IMR-90 (cell line): ENCODE data around the gene PPP3CA. TPM values are rescaled to one million over a fixed set of nuclear protein-coding genes. Genes with fewer than 3 reads are reported as not detected.

Experiments
- ATAC-seq: fragments of 200-7000 bp; cut with Tn5 transposase; 2 replicates; pipeline ENCODE4 v1.9.1; 2020; ENCODE audit warnings: low read depth, mild to moderate bottlenecking, moderate library complexity
- BruUV-seq: library from RNA; stranded (reverse); fragments of 400-500 nt; replicated peaks from 2 replicates; lab custom pipeline; 2021; lab: Mats Ljungman, UMichigan
- CTCF ChIA-PET: fragments of 300-600 bp; formaldehyde crosslinking; extraction: SDS; loops from one replicate; lab custom pipeline; 2021; ENCODE audit warnings: antibody characterized with exemption; lab: Yijun Ruan, JAX
- POLR2A ChIA-PET: fragments of 300-600 bp; sonication (Branson Sonifier 250); formaldehyde crosslinking; loops from one replicate; lab custom pipeline; 2022; ENCODE audit warnings: antibody characterized with exemption; ENCODE audit not compliant: unreplicated experiment; lab: Charles Lee
- DNase-seq: peaks from one replicate; pipeline ENCODE4 v3.0.0; 2013
- H2AFZ ChIP-seq: replicated peaks from 2 replicates; pipeline ENCODE3; 2013; ENCODE audit warnings: low read length, mild to moderate bottlenecking; ENCODE audit not compliant: poor library complexity
- H2AK5ac ChIP-seq: 2 replicates; pipeline ENCODE4 v1.6.1; 2013; ENCODE audit warnings: low read depth, low read length, inconsistent platforms
- H2AK9ac ChIP-seq: replicated peaks from 2 replicates; pipeline ENCODE3; 2013; ENCODE audit warnings: mild to moderate bottlenecking, low read depth, low read length, moderate library complexity; ENCODE audit not compliant: poor library complexity
- H2BK120ac ChIP-seq: 2 replicates; pipeline ENCODE4 v1.6.1; 2013; ENCODE audit warnings: low read depth, low read length, inconsistent platforms
- H2BK15ac ChIP-seq: 3 replicates; pipeline ENCODE4 v1.6.1; 2013; ENCODE audit warnings: low read depth, low read length, inconsistent platforms
- H2BK20ac ChIP-seq: 2 replicates; pipeline ENCODE4 v1.6.1; 2013; ENCODE audit warnings: low read depth, mild to moderate bottlenecking, inconsistent platforms, low read length, moderate library complexity
- H2BK5ac ChIP-seq: 2 replicates; pipeline ENCODE4 v1.6.1; 2013; ENCODE audit warnings: mild to moderate bottlenecking, low read depth, low read length, inconsistent platforms; ENCODE audit not compliant: poor library complexity, severe bottlenecking
- H3K14ac ChIP-seq: replicated peaks from 2 replicates; pipeline ENCODE4 v1.6.1; 2013; ENCODE audit warnings: low read depth, low read length, inconsistent platforms
- H3K18ac ChIP-seq: 2 replicates; pipeline ENCODE4 v1.6.1; 2013; ENCODE audit warnings: low read depth, low read length, control low read depth
- H3K23ac ChIP-seq: 2 replicates; pipeline ENCODE4 v1.6.1; 2013; ENCODE audit warnings: low read depth, low read length, inconsistent platforms
- H3K27ac ChIP-seq: 2 replicates; pipeline ENCODE4 v1.5.1; 2013; ENCODE audit warnings: mild to moderate bottlenecking, control low read depth, low read length; ENCODE audit not compliant: insufficient read depth
- H3K27me3 ChIP-seq: 2 replicates; pipeline ENCODE4 v1.6.1; 2013; ENCODE audit warnings: low read length; ENCODE audit not compliant: control insufficient read depth, insufficient read depth
- H3K36me3 ChIP-seq: 2 replicates; pipeline ENCODE4 v1.6.1; 2013; ENCODE audit warnings: low read length, mixed read lengths; ENCODE audit not compliant: control insufficient read depth, insufficient read depth
- H3K4ac ChIP-seq: 2 replicates; pipeline ENCODE4 v1.6.1; 2013; ENCODE audit warnings: low read depth, low read length, inconsistent platforms
- H3K4me1 ChIP-seq: 2 replicates; pipeline ENCODE4 v1.6.1; 2013; ENCODE audit warnings: low read length, mixed read lengths; ENCODE audit not compliant: control insufficient read depth, insufficient read depth
- H3K4me2 ChIP-seq: 2 replicates; pipeline ENCODE4 v1.6.1; 2013; ENCODE audit warnings: low read depth, mild to moderate bottlenecking, control low read depth, low read length, moderate library complexity
- H3K4me3 ChIP-seq: 2 replicates; pipeline ENCODE4 v1.5.1; 2013; ENCODE audit warnings: low read depth, mild to moderate bottlenecking, control low read depth, low read length, moderate library complexity; ENCODE audit not compliant: insufficient read depth
- H3K56ac ChIP-seq: 2 replicates; pipeline ENCODE4 v1.6.1; 2013; ENCODE audit warnings: low read length, inconsistent platforms; ENCODE audit not compliant: insufficient read depth; ENCODE audit errors: extremely low read depth
- H3K79me1 ChIP-seq, 2 experiments: 2 replicates each; pipeline ENCODE4 v1.6.1; 2013; ENCODE audit warnings: low read length in 2 of 2, inconsistent platforms in 1 of 2, low read depth in 1 of 2
- H3K9ac ChIP-seq: 2 replicates; pipeline ENCODE4 v1.6.1; 2013; ENCODE audit warnings: low read depth, low read length, control low read depth
- H3K9me1 ChIP-seq: 2 replicates; pipeline ENCODE4 v1.6.1; 2013; ENCODE audit warnings: low read length, inconsistent platforms; ENCODE audit not compliant: insufficient read depth
- H3K9me3 ChIP-seq: 2 replicates; pipeline ENCODE4 v1.6.1; 2013; ENCODE audit warnings: low read length; ENCODE audit not compliant: control insufficient read depth, insufficient read depth
- H4K20me1 ChIP-seq: 2 replicates; pipeline ENCODE4 v1.6.1; 2013; ENCODE audit warnings: low read length, inconsistent platforms; ENCODE audit not compliant: insufficient read depth
- H4K5ac ChIP-seq: 2 replicates; pipeline ENCODE4 v1.6.1; 2013; ENCODE audit warnings: mild to moderate bottlenecking, low read depth, low read length, control low read depth
- H4K8ac ChIP-seq, 2 experiments: 2 replicates each; pipeline ENCODE4 v1.6.1; 2013; ENCODE audit warnings: low read depth in 2 of 2, low read length in 2 of 2, control low read depth in 1 of 2, inconsistent platforms in 1 of 2
- H4K91ac ChIP-seq: 2 replicates; pipeline ENCODE4 v1.6.1; 2013; ENCODE audit warnings: low read depth, low read length, inconsistent platforms; ENCODE audit not compliant: insufficient read depth
- BHLHE40 ChIP-seq: fragments of 150-350 bp; IDR thresholded peaks from 2 replicates; pipeline ENCODE4 v1.6.1; 2016; ENCODE audit warnings: mild to moderate bottlenecking, low read depth, low read length
- MXI1 ChIP-seq: IDR thresholded peaks from 2 replicates; pipeline ENCODE4 v1.6.1; 2012; ENCODE audit warnings: low read depth, mild to moderate bottlenecking, low read length, moderate library complexity, borderline replicate concordance
- NFE2L2 ChIP-seq: fragments of 150-350 bp; IDR thresholded peaks from 2 replicates; pipeline ENCODE4 v1.6.1; 2016; ENCODE audit warnings: low read depth, mild to moderate bottlenecking, low read length
- RAD21 ChIP-seq: IDR thresholded peaks from 2 replicates; pipeline ENCODE4 v1.6.1; 2012; ENCODE audit warnings: low read length, improper control_type of control experiment
- WGBS, 2 experiments: methylation state at CpG; one replicate each; pipeline versions ENCODE4 v1.1.5 to v1.1.7; 2013; ENCODE audit warnings: missing lambda C conversion rate in 2 of 2; ENCODE audit not compliant: insufficient read length in 1 of 2; ENCODE audit errors: extremely low coverage in 2 of 2; 5-methylcytosine and 5-hydroxymethylcytosine counted together
- dilution Hi-C: fragments of 300-500 bp; cut with HindIII; formaldehyde crosslinking; loops from one replicate; pipeline ENCODE4 v1.14.3; 2018; ENCODE audit warnings: low sequenced_read_pairs; ENCODE audit not compliant: unreplicated experiment
- in situ Hi-C: fragments of 300-500 bp; cut with MboI; formaldehyde crosslinking; loops from 3 replicates; pipeline ENCODE4 v1.14.3; 2019; ENCODE audit warnings: low sequenced_read_pairs, inconsistent platforms, mixed read lengths
- intact Hi-C: fragments of 100-400 bp; cut with micrococcal nuclease; formaldehyde crosslinking; loops from 2 replicates; pipeline ENCODE4 v1.10.0; 2022
- polyA plus RNA-seq, 3 experiments: library from polyadenylated mRNA; depleted of rRNA; stranded (reverse); fragments of >200 nt; gene quantifications; 2 replicates each; pipeline ENCODE4 v1.2.3, GENCODE V29; 2012; ENCODE audit warnings: low replicate concordance in 1 of 3
- total RNA-seq: library from RNA; depleted of rRNA; stranded (reverse); fragments of >200 nt; gene quantifications from 2 replicates; pipeline ENCODE4 v1.2.3, GENCODE V29; 2012

Gene PPP3CA
- total and polyA plus RNA-seq, 2 of the 4 experiments (the other 2 are of a cell fraction), result 14.5 to 48.6 TPM

- H3K9me1 ChIP-seq, result peaks cover 2% of the 10 kb centered on the region; the same call in 1 of the 2 replicates
- H4K91ac ChIP-seq, result no peak overlapping the region
- no peak overlapping the region; the same call in 2 of the 3 replicates for H2BK15ac ChIP-seq
- no peak overlapping the region for H2BK5ac ChIP-seq
- H3K56ac ChIP-seq, result no peak overlapping the region
- H3K23ac ChIP-seq, result no peak overlapping the region
- H3K4me3 ChIP-seq, result no peak overlapping the region
- ATAC-seq (no peak), DNase-seq (no peak)
- POLR2A ChIA-PET, result no interaction called here
- no peaks in the 10 kb centered on the region for H4K20me1 ChIP-seq
- H3K4me2 ChIP-seq, result no peak overlapping the region
- no peak overlapping the region for H2AK5ac ChIP-seq
- H4K8ac ChIP-seq, result no peak overlapping the region
- H3K9me3 ChIP-seq, result no peaks in the 10 kb centered on the region
- CTCF ChIA-PET, result no interaction called here
- intact Hi-C loops (no loop called here), dilution Hi-C loops (no loop called here), in situ Hi-C loops (no loop called here)
- no peak overlapping the region for H3K18ac ChIP-seq
- no peaks in the 10 kb centered on the region for H3K27me3 ChIP-seq
- H3K36me3 ChIP-seq, result no peaks in the 10 kb centered on the region
- H4K5ac ChIP-seq, result no peak overlapping the region
- no peak overlapping the region for H2BK20ac ChIP-seq
- H2BK120ac ChIP-seq, result no peak overlapping the region
- peaks cover 17% of the 10 kb centered on the region for H3K4me1 ChIP-seq
- no peak overlapping the region for H3K9ac ChIP-seq
- no peak overlapping the region for H3K27ac ChIP-seq
- no peak overlapping the region for H2AK9ac ChIP-seq
- TF ChIP-seq MXI1, result no peak
- TF ChIP-seq RAD21, result no peak
- no peak for TF ChIP-seq NFE2L2
- no peak for TF ChIP-seq BHLHE40
- WGBS, 2 experiments, result 100% methylated on average over 1 of the region's 5 CpGs; no CpG with 5 or more reads in 1 of the 2 experiments
- H3K4ac ChIP-seq, result no peak overlapping the region
- no peaks in the 10 kb centered on the region for H3K79me1 ChIP-seq
- H3K14ac ChIP-seq, result no peak overlapping the region
- no peak overlapping the region for H2AFZ ChIP-seq
- no TSS peak for BruUV-seq
Measured at GRCh38 chr4:101018836-101019235, 328.5 kb downstream of the PPP3CA start.
